Measurements from ENCODE around the gene SLC25A42. TPM values are rescaled to one million over a fixed set of nuclear protein-coding genes. Genes with fewer than 3 reads are reported as not detected.

The SLC25A42 gene
- total RNA-seq, 1 donor from 2014 or later = 10.2 TPM

GRCh38 chr19:19067276-19068072 lies 3.7 kb downstream of the SLC25A42 start:
- DNase-seq (ENCODE audit: low spot score in 2 of 2) (no peak), FAIRE-seq (no peak)

- DNase-seq (ENCODE audit: low spot score in 2 of 2) (no peak), FAIRE-seq (no peak)
Measured at GRCh38 chr19:19068659-19069654, 5.2 kb downstream of the SLC25A42 start.

GRCh38 chr19:19071897-19072296 lies 8.1 kb downstream of the SLC25A42 start:
- DNase-seq (ENCODE audit: low spot score in 2 of 2) (no peak), FAIRE-seq (no peak)

- DNase-seq (ENCODE audit: low spot score in 2 of 2) (no peak), FAIRE-seq (no peak)
Measured at GRCh38 chr19:19074196-19074882, 10.5 kb downstream of the SLC25A42 start.

- DNase-seq (ENCODE audit: low spot score in 2 of 2) (no peak), FAIRE-seq (no peak)
Measured at GRCh38 chr19:19075126-19075525, 11.3 kb downstream of the SLC25A42 start.

- DNase-seq (ENCODE audit: low spot score in 2 of 2) (no peak), FAIRE-seq (no peak)
Measured at GRCh38 chr19:19076476-19076875, 12.7 kb downstream of the SLC25A42 start.

GRCh38 chr19:19077103-19077502 lies 13.3 kb downstream of the SLC25A42 start:
- no peak for FAIRE-seq
- no peak for DNase-seq (ENCODE audit: low spot score in 2 of 2)

- FAIRE-seq (no peak), DNase-seq (ENCODE audit: low spot score in 2 of 2) (no peak)
Measured at GRCh38 chr19:19078801-19079200, 15.0 kb downstream of the SLC25A42 start.

GRCh38 chr19:19079571-19079970 lies 15.8 kb downstream of the SLC25A42 start:
- DNase-seq (ENCODE audit: low spot score in 2 of 2) = no peak
- no peak for FAIRE-seq

GRCh38 chr19:19081642-19082151 lies 17.9 kb downstream of the SLC25A42 start:
- FAIRE-seq (no peak), DNase-seq (ENCODE audit: low spot score in 2 of 2) (no peak)

GRCh38 chr19:19083413-19084178 lies 19.8 kb downstream of the SLC25A42 start:
- FAIRE-seq = no peak
- no peak for DNase-seq (ENCODE audit: low spot score in 2 of 2)

- FAIRE-seq = no peak
- no peak for DNase-seq (ENCODE audit: low spot score in 2 of 2)
Measured at GRCh38 chr19:19087676-19088075, 23.9 kb downstream of the SLC25A42 start.

GRCh38 chr19:19094513-19094912 lies 30.7 kb downstream of the SLC25A42 start:
- no peak for FAIRE-seq

GRCh38 chr19:19095691-19096090 lies 31.9 kb downstream of the SLC25A42 start:
- DNase-seq (ENCODE audit: low spot score in 2 of 2) (no peak), FAIRE-seq (no peak)

More at GRCh38 chr19:19094513-19094912, 30.7 kb downstream of the SLC25A42 start:
- DNase-seq (ENCODE audit: low spot score in 2 of 2) = no peak

- FAIRE-seq = no peak
- DNase-seq (ENCODE audit: low spot score in 2 of 2) = no peak
Measured at GRCh38 chr19:19096641-19097627, 33.1 kb downstream of the SLC25A42 start.

GRCh38 chr19:19098084-19098702 lies 34.4 kb downstream of the SLC25A42 start:
- no peak for DNase-seq (ENCODE audit: low spot score in 2 of 2)
- no peak for FAIRE-seq

GRCh38 chr19:19098703-19099632 lies 35.2 kb downstream of the SLC25A42 start:
- FAIRE-seq (no peak), DNase-seq (ENCODE audit: low spot score in 2 of 2) (no peak)

Data from frontal cortex (tissue), 4 donors.